GM21737 (cell line): ENCODE results near the gene ZNF716.
"Not testable (repeated sequence)": the region's sequence is repeated elsewhere in the genome, so short reads cannot be mapped to it uniquely, and the experiment has no call there.

Experiments
- ATAC-seq: cut with Tn5 transposase; IDR thresholded peaks from one replicate; pipeline ENCODE4 v1.9.1; 2021; ENCODE audit warnings: mild to moderate bottlenecking, moderate library complexity; ENCODE audit not compliant: unreplicated experiment

The ZNF716 gene

GRCh38 chr7:57425969-57426628 is 23.9 kb upstream of the ZNF716 start:
- ATAC-seq, result no peak

GRCh38 chr7:57426629-57427003 is 23.4 kb upstream of the ZNF716 start:
- ATAC-seq, result no peak

- ATAC-seq, result no peak
Observed at GRCh38 chr7:57427146-57427545, 22.8 kb upstream of the ZNF716 start.

DNA sequence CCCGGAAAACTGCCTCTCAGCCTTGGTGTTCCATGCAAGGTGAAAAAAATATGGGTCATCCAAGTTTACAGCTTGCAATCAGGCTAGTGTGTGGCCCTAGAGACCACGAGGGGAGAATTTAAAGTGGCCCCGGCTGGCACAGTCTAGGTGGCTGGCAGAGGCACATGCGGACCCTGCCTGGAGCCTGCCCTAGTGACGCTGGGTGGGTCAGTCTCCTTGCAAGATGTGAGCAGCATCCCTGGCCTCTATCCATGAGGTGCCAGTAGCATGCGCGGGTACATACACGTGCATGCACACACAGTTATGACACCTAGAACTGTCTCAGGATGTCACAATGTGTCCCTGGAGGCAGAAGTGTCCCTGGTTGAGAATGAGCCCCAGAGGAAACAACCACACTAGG is 22.4 kb upstream of the ZNF716 start:
- ATAC-seq, result no peak

- ATAC-seq, result no peak
Observed at GRCh38 chr7:57432583-57432982, 17.4 kb upstream of the ZNF716 start.

DNA sequence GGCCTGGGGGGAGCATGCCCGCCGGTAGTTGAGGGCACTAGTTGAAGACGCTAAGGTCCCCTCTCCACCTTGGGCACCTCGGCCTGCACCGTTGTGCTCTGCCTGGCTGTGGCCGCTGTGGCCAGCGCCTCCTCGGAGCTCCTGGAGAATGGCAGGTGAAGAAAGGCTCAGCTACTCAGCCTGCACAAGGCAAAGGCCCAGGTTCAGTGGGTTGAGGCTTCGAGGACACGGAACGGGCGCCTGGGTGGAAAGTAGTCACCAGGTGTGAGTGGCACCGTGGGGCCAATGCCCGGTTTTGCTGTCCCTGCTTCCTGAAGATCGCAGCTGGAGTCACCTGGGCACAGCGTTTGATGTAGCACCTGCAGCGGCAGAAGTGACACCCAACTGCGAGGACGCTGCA is 12.4 kb upstream of the ZNF716 start:
- no peak for ATAC-seq

DNA sequence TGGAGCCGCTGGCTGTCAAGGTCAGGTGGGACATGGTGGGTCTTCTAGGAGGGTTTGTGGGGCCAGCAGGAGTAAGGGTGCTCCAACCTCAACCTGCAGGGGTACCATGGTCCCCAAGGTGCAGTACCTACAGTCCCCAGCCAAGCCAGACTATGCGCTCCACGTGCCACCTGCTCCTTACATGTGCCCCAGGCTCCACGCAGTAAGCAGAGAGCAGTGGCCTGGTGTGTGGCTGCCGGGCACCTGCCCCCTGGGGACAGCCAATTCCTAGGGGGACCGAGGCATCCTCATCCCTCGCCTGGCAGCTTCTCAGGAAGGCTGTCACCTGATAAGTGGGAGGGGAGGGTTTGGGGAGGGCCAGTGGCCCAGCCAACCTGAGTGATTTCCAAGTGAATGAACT is 11.7 kb upstream of the ZNF716 start:
- no peak for ATAC-seq

- ATAC-seq, result no peak
Observed at GRCh38 chr7:57443567-57443966, 6.4 kb upstream of the ZNF716 start.

DNA sequence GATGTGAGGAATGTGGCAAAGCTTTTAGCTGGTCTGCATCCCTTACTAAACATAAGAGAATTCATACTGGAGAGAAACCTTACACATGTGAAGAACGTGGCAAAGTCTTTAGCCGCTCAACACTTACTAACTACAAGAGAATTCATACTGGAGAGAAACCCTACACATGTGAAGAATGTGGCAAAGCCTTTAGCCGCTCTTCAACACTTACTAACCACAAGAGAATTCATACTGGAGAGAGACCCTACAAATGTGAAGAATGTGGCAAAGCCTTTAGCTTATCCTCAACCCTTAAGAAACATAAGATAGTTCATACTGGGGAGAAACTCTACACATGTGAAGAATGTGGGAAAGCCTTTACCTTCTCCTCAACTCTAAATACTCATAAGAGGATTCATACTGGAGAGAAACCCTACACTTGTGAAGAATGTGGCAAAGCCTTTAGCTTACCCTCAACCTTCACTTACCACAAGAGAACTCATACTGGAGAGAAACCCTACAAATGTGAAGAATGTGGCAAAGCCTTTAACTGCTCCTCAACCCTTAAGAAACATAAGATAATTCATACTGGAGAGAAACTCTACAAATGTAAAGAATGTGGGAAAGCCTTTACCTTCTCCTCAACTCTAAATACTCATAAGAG is 19.3 kb downstream of the ZNF716 start:
- not testable (repeated sequence) for ATAC-seq

GRCh38 chr7:57480304-57480703 is 30.3 kb downstream of the ZNF716 start:
- not testable (repeated sequence) for ATAC-seq

DNA sequence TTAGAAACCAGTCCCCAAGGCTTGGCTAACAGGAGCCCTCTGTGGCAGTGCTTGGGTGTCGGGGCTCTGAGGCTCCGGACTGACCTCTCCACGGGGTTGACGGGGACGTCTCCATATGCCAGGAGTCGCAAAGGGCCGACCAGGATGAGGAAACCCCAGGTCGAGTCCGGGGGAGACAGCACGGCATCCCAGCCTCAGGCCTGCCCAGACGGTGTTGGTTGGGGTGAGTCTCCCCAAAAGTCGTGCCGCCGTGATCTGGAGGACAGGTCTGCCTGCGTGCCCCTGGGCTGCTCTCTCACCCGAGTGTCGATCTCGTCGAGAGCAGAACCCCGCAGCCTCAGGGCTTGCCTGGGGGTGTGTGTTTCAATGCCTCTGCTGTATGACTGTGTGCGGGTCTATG is 35.0 kb downstream of the ZNF716 start:
- ATAC-seq, result not testable (repeated sequence)

DNA sequence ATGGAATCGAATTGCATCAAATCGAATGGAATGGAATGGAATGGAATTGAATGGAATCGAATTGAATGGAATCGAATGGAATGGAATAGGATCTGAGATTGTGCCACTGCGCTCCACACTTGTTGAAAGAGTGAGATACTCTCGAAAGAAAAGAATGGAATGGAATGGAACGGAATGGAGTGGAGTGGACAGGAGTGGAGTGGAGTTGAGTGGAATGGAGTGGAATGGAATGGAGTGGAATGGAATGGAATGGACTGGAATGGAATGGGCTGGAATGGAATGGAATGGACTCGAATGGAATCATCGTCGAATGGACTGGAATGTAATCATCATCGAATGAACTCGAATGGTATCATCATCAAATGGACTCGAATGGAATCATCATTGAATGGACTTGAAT is 38.0 kb downstream of the ZNF716 start:
- no peak for ATAC-seq

DNA sequence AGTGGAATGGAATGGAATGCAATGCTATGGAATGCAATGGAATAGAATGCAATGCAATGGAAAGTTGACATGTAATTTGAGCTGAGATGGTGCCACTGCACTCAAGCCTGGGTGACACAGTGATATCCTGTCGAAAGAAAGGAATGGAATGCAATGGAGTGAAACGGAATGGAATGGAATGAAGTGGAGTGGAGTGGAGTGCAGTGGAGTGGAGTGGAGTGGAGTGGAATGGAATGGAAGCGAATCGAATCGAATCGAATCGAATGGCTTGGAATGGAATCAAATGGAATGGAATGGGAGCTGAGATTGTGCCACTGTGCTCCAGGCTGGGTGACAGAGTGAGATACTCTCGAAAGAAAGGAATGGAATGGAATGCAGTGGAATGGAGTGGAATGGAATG is 45.1 kb downstream of the ZNF716 start:
- not testable (repeated sequence) for ATAC-seq

GRCh38 chr7:57496395-57496794 is 46.4 kb downstream of the ZNF716 start:
- no peak for ATAC-seq

- no peak for ATAC-seq
Observed at GRCh38 chr7:57505176-57505575, 55.2 kb downstream of the ZNF716 start.
